Stimulated activated CD8-positive, alpha-beta memory T cell treated with anti-CD3 and anti-CD28 coated beads, Interleukin-12 subunit alpha, Interleukin-12 subunit beta, amount 100 ng/mL, for 4 hours (primary cell): ENCODE data around the gene KIAA1217.

ENCODE experiments used
- DNase-seq: peaks from one replicate; pipeline ENCODE4 v3.0.0-alpha.2; 2020; ENCODE audit warnings: low read depth

The KIAA1217 gene

DNA sequence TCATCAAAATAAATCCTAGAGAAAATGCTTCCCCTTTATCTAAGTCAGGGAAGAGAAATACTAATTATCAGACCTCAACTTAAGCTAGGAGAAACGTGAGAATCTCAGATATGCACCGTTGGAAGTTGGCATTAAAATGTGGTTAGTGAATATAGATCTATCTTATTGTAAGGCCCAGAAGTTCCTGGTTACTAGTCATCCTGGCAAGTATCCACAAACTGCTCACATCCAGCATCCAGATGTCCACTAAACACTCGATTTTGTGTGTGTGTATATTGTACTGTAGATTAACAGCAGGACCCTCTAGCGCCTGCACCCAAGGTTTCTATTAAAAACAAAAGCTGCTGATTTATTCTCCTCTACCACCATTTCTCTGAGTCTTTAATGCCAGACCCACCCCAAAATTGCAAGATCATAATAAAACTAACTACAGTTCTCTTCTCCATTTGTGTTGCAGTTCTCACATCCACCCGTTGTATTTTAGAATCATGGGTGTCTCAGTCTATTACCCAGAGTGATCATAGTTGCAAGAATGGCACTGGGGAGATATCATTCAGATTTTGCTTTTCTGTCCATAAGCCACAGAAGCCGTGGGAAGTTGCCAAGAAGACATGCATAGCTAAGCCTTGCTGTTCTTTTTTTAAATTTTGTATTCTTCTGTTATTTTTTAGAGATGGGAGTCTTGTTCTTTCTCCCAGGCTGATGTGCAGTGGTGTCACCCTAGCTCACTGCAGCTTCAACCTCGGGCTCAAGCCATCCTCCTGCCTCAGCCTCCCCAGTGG, 165.4 kb downstream of the KIAA1217 start:
- no peak for DNase-seq

GRCh38 chr10:24375510-24375909, 166.6 kb downstream of the KIAA1217 start:
- DNase-seq, result no peak

DNA sequence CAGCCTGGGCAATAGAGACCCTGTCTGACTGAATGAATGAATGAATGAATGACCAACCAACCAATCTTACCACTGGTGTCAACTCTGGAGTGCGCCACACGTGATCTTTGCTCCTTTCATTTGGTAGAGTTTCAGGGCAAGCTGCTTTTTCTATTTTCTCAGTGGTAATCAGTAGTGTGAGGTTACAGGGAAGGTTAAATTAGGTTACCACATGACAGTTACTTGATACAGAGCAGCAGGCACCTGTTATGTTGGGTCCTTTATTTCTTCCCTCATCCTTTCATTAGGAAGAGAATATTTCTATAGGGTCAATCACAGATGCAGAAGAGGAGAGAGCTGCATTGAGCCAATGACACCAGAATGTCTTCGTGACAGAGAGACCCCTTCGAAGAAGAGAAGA, 167.8 kb downstream of the KIAA1217 start:
- DNase-seq, result no peak

DNA sequence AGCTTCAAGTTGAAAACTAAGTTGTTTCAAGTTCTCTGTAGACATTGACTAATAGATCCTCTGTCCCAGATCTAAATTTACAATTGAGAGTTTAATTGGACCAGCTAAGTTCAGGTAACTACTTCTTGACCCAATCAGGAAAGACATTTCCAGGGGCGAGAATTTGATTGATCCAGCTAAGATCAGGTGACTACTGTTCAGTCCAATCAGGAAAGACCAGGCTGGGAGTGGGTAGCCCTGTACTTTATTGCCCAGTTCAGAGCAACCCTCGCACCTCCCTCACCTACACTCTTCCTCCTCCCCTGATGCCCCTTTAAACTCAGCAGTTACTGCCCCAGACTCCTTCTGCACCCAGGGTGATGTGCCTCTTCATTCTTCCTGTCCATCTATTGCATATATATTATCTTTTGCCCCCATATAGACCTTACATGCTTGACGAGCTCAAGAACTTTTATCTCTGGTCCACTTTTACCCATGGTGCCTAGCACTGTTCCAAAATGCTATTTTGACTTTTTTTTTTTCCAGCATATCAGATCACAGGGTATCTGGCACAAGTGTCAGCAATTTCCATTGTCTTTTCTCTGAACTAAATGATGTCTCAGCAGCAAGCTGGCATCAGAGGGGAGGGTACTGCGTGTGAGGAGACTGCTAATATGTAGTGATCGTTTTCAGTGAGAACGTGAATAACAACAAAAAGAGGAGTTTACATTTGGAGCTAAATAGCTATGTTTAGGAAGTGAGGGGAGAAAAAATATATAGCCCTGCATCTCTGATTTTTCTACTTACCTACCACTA, 169.4 kb downstream of the KIAA1217 start:
- DNase-seq, result no peak

DNA sequence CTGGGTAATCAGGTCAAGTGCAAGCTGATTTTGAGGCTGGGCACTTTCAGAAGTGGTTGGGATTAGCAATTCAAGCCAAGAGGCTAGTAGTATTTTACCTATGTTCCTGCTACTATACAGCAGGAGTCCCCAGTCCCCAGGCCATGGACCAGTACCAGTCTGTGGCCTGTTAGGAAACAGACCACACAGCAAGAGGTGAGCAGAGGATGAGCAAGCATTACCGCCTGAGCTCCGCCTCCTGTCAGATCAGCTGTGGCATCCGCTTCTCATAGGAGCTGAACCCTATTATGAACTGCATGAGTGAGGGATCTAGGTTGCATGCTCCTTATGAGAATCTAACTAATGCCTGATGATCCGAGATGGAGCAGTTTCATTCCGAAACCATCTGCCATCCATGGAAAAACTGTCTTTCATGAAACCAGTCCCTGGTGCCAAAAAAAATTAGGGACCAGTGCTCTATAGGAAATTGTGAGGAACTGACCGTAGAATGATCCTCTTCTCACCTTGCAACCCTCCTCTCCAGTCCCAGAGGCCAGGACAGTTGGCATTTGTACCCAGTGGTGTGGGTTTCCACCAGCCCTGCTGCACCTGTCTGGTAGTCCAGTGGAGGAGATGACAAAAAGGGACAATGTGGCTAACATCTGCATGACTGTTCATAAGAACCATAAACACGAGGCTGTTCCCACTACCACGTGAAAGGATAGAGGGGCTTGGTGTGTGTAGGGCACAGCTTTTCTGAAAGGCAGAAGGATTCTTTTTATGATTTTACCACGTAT, 172.5 kb downstream of the KIAA1217 start:
- no peak for DNase-seq

DNA sequence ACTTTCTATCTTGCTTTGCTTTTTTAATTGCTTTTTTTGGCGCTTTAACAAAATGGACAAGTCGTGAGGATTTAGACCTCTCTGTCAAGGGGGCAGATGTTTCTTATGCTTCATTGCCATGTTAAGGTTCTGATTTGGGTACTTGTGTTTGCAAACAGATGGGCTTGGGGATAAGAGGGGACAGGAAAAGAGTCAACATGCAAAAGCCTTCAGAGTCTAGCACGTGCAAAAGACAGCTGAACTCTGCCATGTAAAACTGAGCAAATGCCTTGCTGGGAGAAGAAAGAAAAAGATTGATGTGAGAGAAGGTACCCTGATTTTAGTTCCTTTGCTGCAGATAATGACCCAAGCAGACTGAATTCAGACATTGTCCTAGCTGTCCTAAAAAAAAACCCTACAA, 173.1 kb downstream of the KIAA1217 start:
- no peak for DNase-seq

GRCh38 chr10:24382596-24382978, 173.6 kb downstream of the KIAA1217 start:
- no peak for DNase-seq

- DNase-seq, result no peak
Observed at GRCh38 chr10:24382979-24383663, 174.2 kb downstream of the KIAA1217 start.

- no peak for DNase-seq
Observed at GRCh38 chr10:24383681-24384106, 174.8 kb downstream of the KIAA1217 start.

DNA sequence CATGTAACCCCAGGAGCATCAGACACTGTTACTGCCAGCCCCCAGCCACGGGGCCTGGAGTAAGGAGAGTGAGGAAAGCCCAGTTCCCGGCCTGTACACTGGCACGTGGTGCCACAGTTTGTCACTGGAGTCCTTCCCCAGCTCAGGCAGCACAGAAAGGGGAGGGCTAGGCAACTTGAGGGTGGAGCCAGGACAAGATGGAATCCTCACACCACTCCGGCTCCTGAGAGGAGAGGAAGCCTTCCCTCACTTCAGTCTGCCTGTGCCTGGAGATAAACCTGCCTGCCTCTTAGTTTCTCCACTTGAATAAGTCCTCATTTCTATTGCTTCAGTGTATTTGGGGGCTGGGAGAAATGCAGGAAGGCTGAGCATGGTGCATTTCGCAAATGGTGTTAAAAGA, 176.0 kb downstream of the KIAA1217 start:
- DNase-seq, result no peak

GRCh38 chr10:24385776-24386175, 176.8 kb downstream of the KIAA1217 start:
- DNase-seq, result no peak

DNA sequence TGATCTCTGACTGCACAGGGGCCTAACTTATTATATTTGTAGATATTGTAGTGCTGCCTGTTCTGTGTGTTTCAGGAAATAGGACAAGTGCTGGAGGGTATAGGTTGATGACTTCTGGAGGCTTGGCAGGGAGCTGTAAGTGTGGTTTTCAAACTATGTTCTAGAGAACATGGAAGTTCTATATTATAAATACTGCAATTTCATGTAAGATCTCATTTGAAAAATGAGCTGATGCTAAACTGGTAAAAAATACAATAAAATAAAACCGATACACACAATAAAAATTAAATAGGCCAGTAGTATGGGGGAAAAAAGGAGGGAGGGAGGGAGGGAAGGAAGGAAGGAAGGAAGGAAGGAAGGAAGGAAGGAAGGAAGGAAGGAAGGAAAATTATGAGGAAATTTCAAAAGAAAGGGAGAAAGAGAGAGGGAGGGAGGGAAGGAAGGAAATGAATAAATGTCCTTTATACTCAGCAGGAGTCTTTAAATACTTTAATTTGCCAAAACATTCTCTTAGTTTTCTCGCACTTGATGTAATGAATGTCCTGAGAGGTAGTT, 181.3 kb downstream of the KIAA1217 start:
- DNase-seq, result no peak

- DNase-seq, result no peak
Observed at GRCh38 chr10:24390746-24391145, 181.8 kb downstream of the KIAA1217 start.

DNA sequence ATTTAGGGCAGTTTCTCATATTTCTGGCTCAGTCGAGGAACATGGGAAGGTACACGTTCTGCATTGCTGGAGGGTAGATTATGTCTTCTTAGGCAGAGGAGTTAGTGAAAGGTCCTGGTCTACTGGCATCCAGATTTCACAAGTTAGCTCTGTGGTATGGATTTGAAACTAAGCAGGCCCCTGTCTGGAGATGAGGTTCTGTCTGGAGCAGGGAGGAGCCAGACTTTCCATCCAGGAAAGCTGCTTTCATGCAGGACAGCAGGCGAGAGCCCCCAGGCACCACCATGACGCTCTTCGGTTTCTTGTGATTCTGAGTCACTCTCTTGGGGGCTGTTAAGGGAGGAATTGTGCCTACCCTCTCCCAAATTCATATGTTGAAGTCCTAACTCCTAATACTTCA, 184.3 kb downstream of the KIAA1217 start:
- DNase-seq, result no peak

- DNase-seq, result no peak
Observed at GRCh38 chr10:24394461-24395190, 185.7 kb downstream of the KIAA1217 start.

GRCh38 chr10:24396396-24396795, 187.5 kb downstream of the KIAA1217 start:
- DNase-seq, result no peak

- no peak for DNase-seq
Observed at GRCh38 chr10:24397662-24398061, 188.7 kb downstream of the KIAA1217 start.

GRCh38 chr10:24404567-24404966, 195.6 kb downstream of the KIAA1217 start:
- no peak for DNase-seq

DNA sequence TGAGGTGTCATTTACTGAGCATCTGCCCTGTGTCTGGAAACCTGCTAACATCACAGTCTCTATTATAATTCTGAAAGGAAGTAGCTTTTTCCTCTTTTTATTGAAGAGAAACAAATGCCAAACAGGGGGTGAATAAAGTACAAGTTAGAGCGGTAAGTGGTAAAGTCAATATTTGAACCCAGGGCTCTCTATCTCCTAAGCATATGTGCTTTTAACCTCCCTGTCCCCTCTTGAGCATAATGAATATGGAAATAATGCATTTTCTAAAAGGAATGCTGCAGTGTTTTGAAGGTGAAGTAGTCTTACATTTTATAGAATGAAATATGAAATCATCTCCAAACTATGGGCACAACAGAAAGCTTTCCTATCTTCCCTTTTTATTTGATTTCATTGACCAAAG, 196.7 kb downstream of the KIAA1217 start:
- no peak for DNase-seq

DNA sequence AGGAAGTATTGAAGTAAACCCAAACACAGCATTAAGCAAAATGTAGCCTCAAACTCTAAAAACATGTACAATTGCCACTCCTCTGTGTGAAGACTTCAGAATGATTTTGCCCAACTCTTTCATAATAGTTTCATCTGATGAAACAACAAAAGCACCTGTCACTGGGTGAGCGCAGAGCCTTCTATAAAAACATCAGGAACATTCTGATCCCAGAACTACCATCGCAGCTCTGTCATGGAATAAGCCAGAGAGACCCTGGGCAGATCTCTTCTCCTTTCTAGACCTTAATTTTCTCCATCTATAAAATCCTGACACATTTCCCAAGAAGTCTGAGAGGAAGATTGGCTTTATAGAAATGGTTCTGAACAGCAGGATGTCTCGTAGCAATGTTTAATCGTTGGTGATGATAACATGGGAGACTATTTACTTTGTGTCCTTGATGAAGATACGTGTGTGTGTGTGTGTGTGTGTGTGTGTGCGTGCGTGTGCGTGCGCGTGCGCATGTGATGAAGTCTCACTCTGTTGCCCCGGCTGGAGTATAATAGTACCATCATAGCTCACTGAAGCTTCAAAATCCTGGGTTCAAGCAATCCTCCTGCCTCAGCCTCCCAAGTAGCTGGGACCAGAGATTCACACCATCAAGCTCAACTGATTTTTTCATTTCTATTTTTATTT, 198.0 kb downstream of the KIAA1217 start:
- no peak for DNase-seq
